DOHH2 (cell line): ENCODE results near the gene ABR.

Experiments used
- H3F3A ChIP-seq: fragments of 200-600 bp; sonication (generic), shearing (Covaris generic); 2 replicates; pipeline ENCODE4 v1.6.0; 2016; ENCODE audit warnings: antibody characterized with exemption, mild to moderate bottlenecking; ENCODE audit not compliant: control insufficient read depth, insufficient read depth
- H3K27ac ChIP-seq: fragments of 200-600 bp; sonication (generic); 2 replicates; pipeline ENCODE4 v1.5.1; 2014; ENCODE audit warnings: low read depth, mild to moderate bottlenecking, low read length, moderate library complexity
- H3K27me3 ChIP-seq: fragments of 200-600 bp; sonication (generic); 2 replicates; pipeline ENCODE4 v1.6.1; 2014; ENCODE audit warnings: mild to moderate bottlenecking, low read length, mixed read lengths; ENCODE audit not compliant: control insufficient read depth
- H3K36me3 ChIP-seq: fragments of 200-600 bp; sonication (generic); 2 replicates; pipeline ENCODE4 v1.6.1; 2014; ENCODE audit warnings: mild to moderate bottlenecking, low read length, moderate library complexity, mixed read lengths; ENCODE audit not compliant: control insufficient read depth
- H3K4me1 ChIP-seq: fragments of 200-600 bp; sonication (generic); 2 replicates; pipeline ENCODE4 v1.6.1; 2014; ENCODE audit warnings: mild to moderate bottlenecking, low read length, mixed read lengths; ENCODE audit not compliant: control insufficient read depth
- H3K4me2 ChIP-seq: fragments of 200-600 bp; sonication (generic); 2 replicates; pipeline ENCODE4 v1.6.0; 2014; ENCODE audit warnings: mild to moderate bottlenecking, low read length, moderate library complexity
- H3K4me3 ChIP-seq: fragments of 200-600 bp; sonication (generic); 2 replicates; pipeline ENCODE4 v1.5.1; 2014; ENCODE audit warnings: mild to moderate bottlenecking, low read length, mixed read lengths
- H3K79me2 ChIP-seq: fragments of 200-600 bp; sonication (generic); 2 replicates; pipeline ENCODE4 v1.6.1; 2014; ENCODE audit warnings: mild to moderate bottlenecking, low read length, mixed read lengths; ENCODE audit not compliant: control insufficient read depth
- H3K9me2 ChIP-seq: fragments of 200-600 bp; sonication (generic); replicated peaks from 2 replicates; pipeline ENCODE4 v1.6.1; 2014; ENCODE audit warnings: mild to moderate bottlenecking, low read length, mixed read lengths; ENCODE audit not compliant: control insufficient read depth
- H3K9me3 ChIP-seq: fragments of 200-600 bp; sonication (generic); 2 replicates; pipeline ENCODE4 v1.6.1; 2014; ENCODE audit warnings: antibody characterized with exemption, low read length, mixed read lengths; ENCODE audit not compliant: control insufficient read depth, insufficient read depth
- H4K20me1 ChIP-seq: fragments of 200-600 bp; sonication (generic); 2 replicates; pipeline ENCODE4 v1.6.0; 2014; ENCODE audit warnings: low read depth, mild to moderate bottlenecking, antibody characterized with exemption, low read length, moderate library complexity; ENCODE audit not compliant: control insufficient read depth, insufficient read depth
- CTCF ChIP-seq: fragments of 200-600 bp; sonication (generic); IDR thresholded peaks from one replicate; pipeline ENCODE4 v1.5.1; 2014; ENCODE audit warnings: antibody characterized with exemption, mild to moderate bottlenecking, low read depth, low read length; ENCODE audit not compliant: poor library complexity, severe bottlenecking
- EZH2phosphoT487 ChIP-seq: fragments of 200-600 bp; sonication (generic); IDR thresholded peaks from 2 replicates; pipeline ENCODE4 v1.6.1; 2017; ENCODE audit warnings: borderline replicate concordance, mild to moderate bottlenecking, antibody characterized with exemption, low read length, moderate library complexity, mixed read lengths

ABR gene

DNA sequence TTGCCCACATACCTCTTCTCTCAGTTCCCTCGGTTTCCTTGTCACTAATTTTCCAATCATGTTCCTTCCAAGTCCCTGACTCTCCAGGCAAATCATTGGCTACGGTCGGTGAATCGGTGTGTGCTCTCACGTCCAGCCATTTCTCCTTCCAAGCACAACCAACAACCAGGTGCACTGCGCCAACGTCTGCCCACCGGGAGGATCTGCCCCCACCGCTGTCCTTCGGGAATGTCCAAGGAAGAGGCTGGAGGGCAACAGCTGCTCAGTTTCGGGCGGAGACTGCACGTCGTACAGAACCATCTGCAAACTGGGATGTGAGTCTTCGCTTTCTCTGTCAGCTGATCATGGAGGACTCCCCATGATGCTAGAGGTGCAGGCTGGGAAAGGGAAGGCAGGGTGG, 191.8 kb downstream of the ABR start:
- no peaks in the 10 kb centered on the region for H3K27me3 ChIP-seq
- TF ChIP-seq EZH2phosphoT487 (no peak), CTCF (no peak)

GRCh38 chr17:986322-986929, 193.4 kb downstream of the ABR start:
- Histone ChIP-seq H3K4me3 (no peak overlapping the region), H3K79me2 (no peaks in the 10 kb centered on the region), H3K9me3 (no peaks in the 10 kb centered on the region), H4K20me1 (no peaks in the 10 kb centered on the region), H3K4me1 (peaks cover 1% of the 10 kb centered on the region), H3K4me2 (no peak overlapping the region), H3K27me3 (no peaks in the 10 kb centered on the region), H3F3A (peaks cover 2% of the 10 kb centered on the region), H3K27ac (no peak overlapping the region), H3K36me3 (no peaks in the 10 kb centered on the region), H3K9me2 (no peaks in the 10 kb centered on the region)
- no peak for TF ChIP-seq EZH2phosphoT487
- no peak for TF ChIP-seq CTCF

More for the DNA sequence above, 191.8 kb downstream of the ABR start:
- H3K27ac ChIP-seq = no peak overlapping the region
- no peak overlapping the region for H3K4me2 ChIP-seq
- no peaks in the 10 kb centered on the region for H4K20me1 ChIP-seq
- no peaks in the 10 kb centered on the region for H3K9me2 ChIP-seq
- H3K9me3 ChIP-seq = no peaks in the 10 kb centered on the region
- H3F3A ChIP-seq = no peaks in the 10 kb centered on the region
- no peaks in the 10 kb centered on the region for H3K36me3 ChIP-seq
- no peaks in the 10 kb centered on the region for H3K79me2 ChIP-seq
- H3K4me3 ChIP-seq = no peak overlapping the region
- H3K4me1 ChIP-seq = no peaks in the 10 kb centered on the region

DNA sequence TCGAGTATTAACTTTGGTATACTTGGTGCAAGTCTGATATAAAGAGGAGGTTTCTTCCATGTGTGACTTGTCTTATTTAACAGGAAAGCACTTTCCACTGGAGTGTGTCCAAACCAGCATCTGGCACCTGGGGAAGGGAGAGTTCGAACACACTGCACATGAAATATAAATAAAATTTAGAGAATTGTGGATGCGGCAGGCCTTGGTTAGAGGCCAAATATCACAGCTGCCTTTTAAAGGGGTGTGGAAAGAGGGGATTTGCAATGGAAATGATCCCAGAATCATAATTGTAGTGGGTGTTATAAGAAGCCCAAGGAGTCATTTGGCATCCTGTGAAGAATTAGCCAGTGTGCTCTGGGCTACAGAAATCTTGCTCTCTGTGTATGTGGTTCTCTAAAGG, 195.9 kb downstream of the ABR start:
- no peak for TF ChIP-seq CTCF
- no peak for TF ChIP-seq EZH2phosphoT487
- Histone ChIP-seq H4K20me1 (no peaks in the 10 kb centered on the region), H3K36me3 (no peaks in the 10 kb centered on the region), H3K4me2 (no peak overlapping the region), H3K27ac (no peak overlapping the region), H3K4me3 (no peak overlapping the region), H3K27me3 (no peaks in the 10 kb centered on the region), H3F3A (peaks cover 14% of the 10 kb centered on the region), H3K9me3 (no peaks in the 10 kb centered on the region), H3K79me2 (no peaks in the 10 kb centered on the region), H3K4me1 (peaks cover 16% of the 10 kb centered on the region), H3K9me2 (no peaks in the 10 kb centered on the region)
